Esophagus squamous epithelium (tissue), 5 donors: Measurements from ENCODE around the gene DGLUCY. TPM values are rescaled to one million over a fixed set of nuclear protein-coding genes. Genes with fewer than 3 reads are reported as not detected.
A peak's percentile ranks its signal among the peaks of the same experiment; 100 is the strongest.

Experiments
- DNase-seq: peaks from one replicate; lab custom pipeline; 2025; lab: John Stamatoyannopoulos, UW
- H3K27ac ChIP-seq, 4 donors: fragments of 200-600 bp; sonication (generic); one replicate each; pipeline ENCODE4 v1.5.1; 2016 to 2019; ENCODE audit warnings: mild to moderate bottlenecking in 1 of 4
- H3K27me3 ChIP-seq, 4 donors: fragments of 200-600 bp; sonication (generic); 1 replicate in 3 of 4; 2 replicates in 1 of 4; pipeline versions ENCODE4 v1.5.1 to v1.6.0; 2017 to 2021; ENCODE audit warnings: antibody characterized with exemption in 1 of 4
- H3K36me3 ChIP-seq, 3 donors: fragments of 200-600 bp; sonication (generic); one replicate each; pipeline ENCODE4 v1.5.1; 2016 to 2019
- H3K4me1 ChIP-seq, 3 donors: fragments of 200-600 bp; sonication (generic); one replicate each; pipeline ENCODE4 v1.5.1; 2017 to 2019
- H3K4me3 ChIP-seq, 4 donors: fragments of 200-600 bp; sonication (generic); 1 replicate in 3 of 4; 2 replicates in 1 of 4; pipeline ENCODE4 v1.5.1; 2016 to 2019; ENCODE audit warnings: mild to moderate bottlenecking in 2 of 4, moderate library complexity in 1 of 4
- H3K9me3 ChIP-seq, 3 donors: fragments of 200-600 bp; sonication (generic); one replicate each; pipeline ENCODE4 v1.5.1; 2016 to 2019
- POLR2A ChIP-seq, 4 donors: fragments of 450-650 bp; IDR thresholded peaks; one replicate each; pipeline ENCODE4 v1.6.1; 2017; ENCODE audit warnings: antibody characterized with exemption in 4 of 4, mild to moderate bottlenecking in 4 of 4, moderate library complexity in 3 of 4
- whole genome bisulfite sequencing, 2 donors: methylation state at CpG; one replicate each; pipeline ENCODE4 v1.1.5; 2018; 5-methylcytosine and 5-hydroxymethylcytosine counted together
- intact Hi-C: fragments of 100-400 bp; cut with DNase I; formaldehyde crosslinking; loops from one replicate; pipeline ENCODE4 v1.15.0; 2022
- total RNA-seq, 4 donors: library from RNA; depleted of rRNA; stranded (reverse); fragments of >200 nt; gene quantifications; one replicate each; pipeline ENCODE4 v1.1.0, GENCODE V29; 2016
- TF ChIP-seq, protein P1 (sequence below), 6 experiments: fragments of 450-650 bp in 4 of 6; fragments of 200-600 bp in 2 of 6; sonication (generic) in 2 of 6; IDR thresholded peaks; one replicate each; pipeline ENCODE4 v1.5.1; 2016 to 2019; ENCODE audit warnings: antibody characterized with exemption in 6 of 6, mild to moderate bottlenecking in 4 of 6, moderate library complexity in 4 of 6
- donor health status: DM: yes; HTN: yes; CAD: no.

Gene DGLUCY
- total RNA-seq, 4 donors from 2014 or later: 32.6 to 51.3 (median 38.9) TPM

DNA sequence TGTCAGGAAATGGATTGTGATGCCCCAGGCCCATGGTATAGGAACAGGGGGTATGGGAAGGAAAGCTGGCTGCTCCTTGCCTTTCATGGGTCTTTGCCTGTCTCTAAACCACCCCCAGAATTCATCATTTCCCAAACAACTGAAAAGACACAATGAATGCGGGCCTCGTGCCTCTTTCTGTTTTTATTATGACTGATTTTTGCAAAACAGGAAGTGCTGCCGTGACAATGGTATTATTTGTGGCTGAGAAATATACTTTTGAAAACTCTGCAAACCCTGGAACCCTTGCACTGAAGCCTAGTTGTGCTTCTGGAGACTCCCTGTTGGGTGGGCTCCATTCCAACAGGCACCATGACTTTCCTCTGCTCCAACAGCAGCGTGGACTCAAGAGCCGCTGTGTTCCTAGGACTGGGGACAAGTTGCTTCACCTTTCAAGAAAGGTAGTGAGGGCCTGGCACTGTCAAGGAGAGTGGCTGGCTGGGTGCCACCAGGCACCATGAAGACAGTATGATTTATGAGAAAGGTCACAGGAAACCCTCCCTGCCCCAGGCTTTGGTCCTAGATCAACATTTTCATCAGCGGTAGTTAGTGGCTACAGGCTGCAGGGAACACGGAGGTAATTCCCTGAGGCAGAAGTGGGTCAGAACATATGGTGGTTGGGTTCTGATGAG is 4.8 kb upstream of the DGLUCY start:
- Histone ChIP-seq H3K27ac (peak overlapping the region; percentile 46 to 81 (median 78)), H3K4me1 (peaks cover 16 to 52% (median 35%) of the 10 kb centered on the region in 3 donors), H3K9me3 (no peaks in the 10 kb centered on the region), H3K27me3 (no peaks in the 10 kb centered on the region), H3K4me3 (no peak overlapping the region), H3K36me3 (no peaks in the 10 kb centered on the region)
- intact Hi-C loops: no loop called here
- 27 to 40% methylated on average over 4 to 7 of the region's 7 CpGs for WGBS, 2 donors
- no peak for TF ChIP-seq POLR2A (IDR thresholded peaks at IDR 0.05)
- TF ChIP-seq, protein P1, sequence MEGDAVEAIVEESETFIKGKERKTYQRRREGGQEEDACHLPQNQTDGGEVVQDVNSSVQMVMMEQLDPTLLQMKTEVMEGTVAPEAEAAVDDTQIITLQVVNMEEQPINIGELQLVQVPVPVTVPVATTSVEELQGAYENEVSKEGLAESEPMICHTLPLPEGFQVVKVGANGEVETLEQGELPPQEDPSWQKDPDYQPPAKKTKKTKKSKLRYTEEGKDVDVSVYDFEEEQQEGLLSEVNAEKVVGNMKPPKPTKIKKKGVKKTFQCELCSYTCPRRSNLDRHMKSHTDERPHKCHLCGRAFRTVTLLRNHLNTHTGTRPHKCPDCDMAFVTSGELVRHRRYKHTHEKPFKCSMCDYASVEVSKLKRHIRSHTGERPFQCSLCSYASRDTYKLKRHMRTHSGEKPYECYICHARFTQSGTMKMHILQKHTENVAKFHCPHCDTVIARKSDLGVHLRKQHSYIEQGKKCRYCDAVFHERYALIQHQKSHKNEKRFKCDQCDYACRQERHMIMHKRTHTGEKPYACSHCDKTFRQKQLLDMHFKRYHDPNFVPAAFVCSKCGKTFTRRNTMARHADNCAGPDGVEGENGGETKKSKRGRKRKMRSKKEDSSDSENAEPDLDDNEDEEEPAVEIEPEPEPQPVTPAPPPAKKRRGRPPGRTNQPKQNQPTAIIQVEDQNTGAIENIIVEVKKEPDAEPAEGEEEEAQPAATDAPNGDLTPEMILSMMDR (IDR thresholded peaks at IDR 0.05): no peak
- no peak for DNase-seq

DNA sequence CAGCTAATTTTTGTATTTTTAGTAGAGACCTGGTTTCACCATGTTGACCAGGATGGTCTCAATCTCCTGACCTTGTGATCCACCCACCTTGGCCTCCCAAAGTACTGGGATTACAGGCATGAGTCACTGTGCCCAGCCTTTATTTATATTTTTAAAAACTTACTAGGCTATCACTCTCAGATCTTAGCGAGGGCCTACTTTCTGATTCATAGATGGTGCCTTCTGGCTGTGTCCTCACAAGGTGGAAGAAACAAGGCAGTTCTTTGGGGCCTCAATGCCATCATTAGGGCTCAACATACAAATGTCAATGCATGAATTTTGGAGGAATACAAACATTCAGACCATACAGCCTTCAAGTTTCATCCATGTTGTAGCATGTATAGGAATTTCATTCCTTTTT is 2.4 kb upstream of the DGLUCY start:
- no peak for TF ChIP-seq POLR2A (IDR thresholded peaks at IDR 0.05)
- TF ChIP-seq, protein P1 (IDR thresholded peaks at IDR 0.05): no peak
- WGBS, 2 donors: 42% methylated on average over 1 of the region's 1 CpG; no CpG with 5 or more reads in 1 of the 2 donors
- H3K4me1 ChIP-seq: peaks cover 31 to 76% (median 47%) of the 10 kb centered on the region in 3 donors
- no peaks in the 10 kb centered on the region for H3K9me3 ChIP-seq
- DNase-seq: no peak
- H3K36me3 ChIP-seq: no peaks in the 10 kb centered on the region
- H3K27me3 ChIP-seq: no peaks in the 10 kb centered on the region
- H3K4me3 ChIP-seq: no peak overlapping the region
- intact Hi-C loops: no loop called here
- peak overlapping the region in 2 of 4 donors; percentile 38 to 41 for H3K27ac ChIP-seq

DNA sequence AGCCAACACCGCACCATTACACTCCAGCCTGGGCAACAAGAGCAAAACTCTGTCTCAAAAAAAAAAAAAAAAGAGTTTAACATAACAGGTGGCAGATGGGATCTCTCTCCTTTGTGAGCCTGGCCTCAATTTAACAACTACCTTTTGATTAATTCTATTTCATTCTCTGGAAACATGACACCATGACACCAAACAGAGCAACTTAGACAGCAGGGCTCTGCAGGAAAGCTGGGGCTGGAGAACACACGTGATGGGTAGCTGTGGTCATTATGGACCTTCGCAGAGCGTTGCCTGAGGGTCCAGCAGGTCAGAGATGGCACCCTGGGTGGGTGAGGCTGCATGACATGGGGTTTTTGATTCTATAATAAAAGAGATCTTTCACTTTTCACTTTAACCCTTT is 1.7 kb upstream of the DGLUCY start:
- TF ChIP-seq, protein P1 (IDR thresholded peaks at IDR 0.05): no peak
- no peak for TF ChIP-seq POLR2A (IDR thresholded peaks at IDR 0.05)
- 91 to 96% methylated on average over 4 of the region's 4 CpGs for WGBS, 2 donors
- Histone ChIP-seq H3K36me3 (no peaks in the 10 kb centered on the region), H3K27ac (peak overlapping the region in 1 of 4 donors; percentile 38), H3K4me1 (peaks cover 37 to 84% (median 55%) of the 10 kb centered on the region in 3 donors), H3K27me3 (no peaks in the 10 kb centered on the region), H3K9me3 (no peaks in the 10 kb centered on the region), H3K4me3 (no peak overlapping the region)
- intact Hi-C loops: no loop called here
- DNase-seq: no peak

DNA sequence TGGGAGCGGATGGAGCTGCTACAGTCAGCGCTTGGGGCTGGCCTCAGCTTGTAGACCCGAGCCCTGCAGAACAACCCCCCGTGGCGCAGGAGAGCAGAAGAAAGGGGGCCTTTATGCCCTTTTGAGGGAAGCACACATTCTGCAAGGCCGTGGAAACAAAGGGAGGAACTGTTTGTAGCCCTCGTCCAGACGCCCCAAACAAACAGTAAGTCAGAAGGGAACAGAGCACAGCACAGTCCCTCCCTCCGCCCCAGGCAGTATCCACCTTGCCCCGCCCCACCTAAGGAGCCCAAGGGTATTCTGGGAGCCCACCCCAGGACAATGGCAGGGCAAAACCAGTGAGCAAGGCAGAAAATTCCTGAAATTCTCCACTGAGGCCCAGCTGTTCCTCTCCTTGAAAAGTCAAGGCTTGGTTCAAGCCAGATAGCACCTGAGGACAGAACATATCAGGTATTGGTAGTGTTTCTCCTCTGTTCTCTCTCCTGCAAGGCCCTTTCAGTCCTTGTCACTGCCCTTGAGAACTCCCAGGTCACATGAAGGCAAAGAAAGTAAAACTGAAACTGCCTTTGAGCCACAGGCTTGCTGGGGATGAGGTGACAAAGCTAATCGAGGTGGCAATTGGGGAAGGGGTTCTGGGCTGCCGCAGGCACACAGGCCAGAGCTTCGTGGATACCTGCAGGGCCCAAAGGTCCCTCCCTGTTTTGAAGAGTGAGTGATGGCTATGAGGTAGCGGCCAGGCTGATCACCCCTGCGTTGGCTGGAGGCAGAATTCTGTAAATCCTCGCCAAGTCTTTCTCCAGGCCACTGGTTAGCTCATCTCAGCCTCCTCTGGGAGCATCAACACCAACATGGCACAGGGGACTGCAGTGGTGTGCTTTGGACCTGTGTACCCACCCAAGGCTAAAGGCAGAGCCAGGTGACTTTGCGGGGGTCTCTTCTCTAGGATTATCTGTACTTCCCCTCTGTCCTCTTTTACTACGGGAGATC is 499 bp downstream of the DGLUCY start:
- H3K27ac ChIP-seq: peak overlapping the region; percentile 95 to 99 (median 96)
- no peaks in the 10 kb centered on the region for H3K36me3 ChIP-seq
- intact Hi-C loops: no loop called here
- no peaks in the 10 kb centered on the region for H3K27me3 ChIP-seq
- peaks cover 39 to 95% (median 51%) of the 10 kb centered on the region in 3 donors for H3K4me1 ChIP-seq
- TF ChIP-seq, protein P1 (IDR thresholded peaks at IDR 0.05): no peak
- peak in 2 of 4 donors; percentile 56 to 68 for TF ChIP-seq POLR2A (IDR thresholded peaks at IDR 0.05)
- peak; percentile 39 for DNase-seq
- WGBS, 2 donors: 2 to 3% methylated on average over 8 of the region's 18 CpGs
- H3K9me3 ChIP-seq: no peaks in the 10 kb centered on the region
- peak overlapping the region; percentile 28 to 76 (median 66) for H3K4me3 ChIP-seq
